ENCODE results near the gene TMCC3.
"Not testable (repeated sequence)": the region's sequence is repeated elsewhere in the genome, so short reads cannot be mapped to it uniquely, and the experiment has no call there.

The TMCC3 gene

DNA sequence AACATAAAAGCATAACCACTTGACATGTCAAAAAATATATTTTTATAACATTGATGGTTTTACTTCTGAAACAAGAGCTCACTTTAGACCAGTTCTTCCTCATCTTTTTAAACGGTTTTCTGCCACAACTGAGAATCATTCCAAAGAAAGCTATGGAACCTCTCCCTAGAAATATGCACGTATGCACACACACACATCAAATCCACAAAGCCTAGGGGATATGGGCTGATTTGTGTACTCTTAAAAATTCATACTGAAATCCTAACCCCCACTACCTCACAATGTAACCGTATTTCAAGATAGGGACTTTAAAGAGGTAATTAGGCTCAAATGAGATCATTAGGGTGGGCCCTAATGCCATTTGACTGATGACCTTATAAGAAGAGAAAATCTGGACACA lies 19.3 kb downstream of the TMCC3 start:
- no peak for DNase-seq

DNA sequence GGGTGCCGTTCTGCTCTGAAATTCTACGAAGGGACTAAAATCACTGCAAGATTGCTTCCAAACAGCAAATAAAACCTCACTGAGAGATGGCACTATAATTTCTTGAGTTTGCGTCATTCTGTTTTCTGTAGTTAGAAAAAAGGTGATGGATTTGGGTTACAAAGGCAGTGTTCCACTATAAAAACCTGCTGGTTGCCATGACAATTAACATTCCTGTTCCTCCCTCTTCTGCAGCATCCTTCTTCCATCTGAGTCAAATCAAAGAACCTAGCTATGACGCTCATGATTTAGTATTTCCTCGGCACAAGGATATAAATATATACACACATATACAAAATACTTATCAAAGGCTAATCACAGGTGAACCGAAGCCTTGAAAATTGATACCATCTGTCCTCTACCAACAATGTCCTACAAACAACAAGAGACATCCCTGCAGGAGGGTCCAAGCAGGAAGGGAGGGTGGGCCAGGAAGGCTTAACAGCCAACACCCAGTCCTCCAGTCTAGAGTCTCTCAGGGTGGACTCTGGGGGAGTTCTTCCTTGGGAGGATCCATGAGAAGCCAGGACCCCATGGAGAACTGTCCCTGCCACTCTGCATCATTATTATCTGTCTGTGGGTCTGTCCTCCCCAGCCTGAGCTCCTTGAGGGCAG lies 21.4 kb downstream of the TMCC3 start:
- DNase-seq: no peak

DNA sequence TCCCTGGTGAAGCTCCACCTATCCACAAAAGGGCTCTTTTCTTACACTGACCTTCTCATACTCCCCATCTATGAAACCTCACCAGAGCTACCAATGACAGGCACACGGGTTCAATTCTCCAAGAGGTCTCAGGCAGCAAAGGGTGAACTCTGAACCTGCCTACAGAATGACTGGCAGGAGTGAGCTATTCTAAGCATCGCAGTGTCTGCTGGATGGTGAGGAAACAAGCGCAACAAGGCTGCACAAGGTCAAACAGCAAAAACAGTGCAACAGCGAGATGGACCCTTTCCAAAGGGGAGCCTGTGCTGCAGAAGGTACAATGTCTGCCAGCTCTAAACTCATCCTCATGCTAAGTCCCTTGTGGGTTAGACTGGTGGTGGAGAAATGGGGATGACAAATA lies 22.0 kb downstream of the TMCC3 start:
- DNase-seq: no peak

DNA sequence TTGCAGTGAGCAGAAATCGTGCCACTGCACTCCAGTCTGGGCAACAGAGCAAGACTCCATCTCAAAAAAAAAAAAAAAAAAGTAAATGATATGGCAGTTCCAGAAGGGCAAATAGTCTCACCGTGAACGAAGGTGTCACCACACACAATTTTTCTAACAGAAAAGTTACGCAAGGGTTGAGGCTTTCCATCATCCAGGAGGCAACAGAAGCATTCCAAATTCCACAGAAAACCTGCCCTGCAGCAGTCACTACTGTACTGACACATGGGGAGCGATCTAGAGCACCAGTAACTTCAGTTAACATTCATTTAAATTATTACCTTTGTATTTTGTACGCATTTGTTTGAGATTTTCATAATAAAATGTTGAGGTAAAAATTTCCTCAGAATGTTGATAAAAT lies 24.8 kb downstream of the TMCC3 start:
- no peak for DNase-seq

DNA sequence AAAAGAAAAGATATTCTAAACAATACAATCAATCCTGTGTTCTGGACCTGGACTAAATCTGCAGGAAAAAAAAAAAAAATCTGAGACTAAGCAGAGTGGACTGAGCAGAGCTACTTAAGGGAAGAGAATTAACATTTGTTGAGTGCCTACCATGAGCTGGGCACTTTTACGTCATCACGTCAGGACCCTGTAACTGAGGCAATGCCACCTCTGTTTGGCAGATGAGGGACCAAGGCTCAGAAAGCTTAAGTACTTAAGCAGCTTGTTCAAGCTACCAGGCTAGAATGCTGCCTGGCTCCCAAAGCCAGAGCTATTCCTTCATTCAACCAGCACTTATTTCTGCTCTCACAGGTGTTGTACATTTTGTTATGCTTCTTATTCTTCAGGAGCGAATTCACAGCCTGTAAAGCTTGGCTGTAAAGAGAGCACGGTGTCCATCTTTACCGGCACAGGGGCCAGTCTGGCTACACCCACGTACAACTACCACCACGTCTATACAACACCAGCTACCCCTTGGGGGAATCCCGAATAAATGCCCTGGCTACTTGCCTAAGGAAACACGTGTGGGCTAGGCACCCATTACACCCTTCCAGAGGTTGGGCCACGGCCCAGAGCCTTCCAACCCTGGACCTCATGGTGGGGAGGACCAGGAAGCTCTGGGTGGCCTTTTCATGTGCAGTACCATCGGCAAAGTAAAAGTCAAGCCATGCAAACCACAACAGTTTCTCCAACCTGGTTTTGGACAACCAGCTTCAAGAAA lies 27.0 kb downstream of the TMCC3 start:
- DNase-seq: no peak

DNA sequence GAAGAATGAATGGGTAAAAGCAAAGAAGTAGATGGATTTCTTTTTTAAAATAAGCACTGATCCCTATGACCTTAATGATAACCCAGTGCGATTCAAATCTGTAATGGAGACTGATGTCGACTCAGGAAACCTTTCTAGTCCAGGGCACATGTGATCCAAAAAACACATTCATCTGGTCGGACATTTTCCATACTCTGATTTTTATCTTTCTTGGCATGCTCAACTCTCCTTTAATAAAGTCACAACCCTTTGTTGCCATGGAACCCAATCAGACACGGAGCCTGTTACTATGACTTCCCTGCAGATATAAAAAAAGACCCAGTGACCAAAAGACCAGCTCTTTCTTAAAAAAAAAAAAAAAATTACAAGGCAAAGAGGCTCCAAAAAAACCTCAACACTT lies 27.9 kb downstream of the TMCC3 start:
- peak; percentile 29 for DNase-seq

DNA sequence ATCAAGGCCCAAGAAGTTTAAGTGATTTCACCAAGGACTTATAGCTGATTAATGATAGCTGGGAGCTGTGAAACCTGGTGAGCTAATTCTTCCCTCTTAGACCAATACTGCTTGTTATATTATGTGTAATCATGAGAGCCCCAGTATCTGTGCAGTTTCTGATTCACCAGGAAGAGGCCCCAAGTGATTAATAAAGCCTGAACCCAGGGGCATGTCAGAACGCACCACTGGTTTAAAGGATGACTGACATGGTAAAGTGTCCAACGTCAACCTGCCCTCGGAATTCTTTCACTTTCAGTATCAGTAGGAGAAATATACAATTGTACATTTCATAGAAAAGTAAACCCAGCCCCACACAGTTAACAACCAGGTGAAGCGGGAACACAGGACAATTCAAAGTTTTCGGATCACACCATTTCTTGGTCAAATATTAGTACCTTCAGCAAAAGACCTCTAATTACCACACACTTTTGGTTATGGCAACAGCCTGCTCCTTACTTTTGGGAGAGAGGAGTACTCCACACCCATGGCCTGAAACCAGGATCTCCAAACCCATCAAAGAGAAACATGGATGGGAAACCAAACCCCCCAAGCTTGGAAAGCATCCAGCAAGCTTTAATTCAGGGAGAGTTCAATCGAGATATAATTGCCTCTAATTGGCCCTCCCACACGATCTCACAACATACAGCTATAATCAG lies 28.5 kb downstream of the TMCC3 start:
- DNase-seq: peak; percentile 45

DNA sequence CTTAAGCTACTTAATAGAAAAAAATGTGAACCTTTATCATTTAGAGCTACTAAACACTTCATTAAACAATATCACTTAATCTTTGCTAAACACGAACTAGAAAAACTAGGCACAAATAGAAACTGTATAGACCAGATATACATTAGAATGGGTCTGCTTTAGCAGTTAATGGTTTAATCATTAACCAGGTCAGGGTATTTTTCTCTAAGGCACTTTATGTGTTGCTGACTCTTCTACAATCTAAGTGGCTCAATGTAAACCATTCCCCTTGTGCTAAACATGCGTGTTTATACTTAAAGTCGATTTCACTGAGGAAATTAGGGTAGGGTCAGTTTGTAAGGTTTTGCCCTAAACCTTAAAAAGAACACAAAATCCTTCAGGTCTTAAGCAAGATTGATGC lies 29.7 kb downstream of the TMCC3 start:
- DNase-seq: no peak

DNA sequence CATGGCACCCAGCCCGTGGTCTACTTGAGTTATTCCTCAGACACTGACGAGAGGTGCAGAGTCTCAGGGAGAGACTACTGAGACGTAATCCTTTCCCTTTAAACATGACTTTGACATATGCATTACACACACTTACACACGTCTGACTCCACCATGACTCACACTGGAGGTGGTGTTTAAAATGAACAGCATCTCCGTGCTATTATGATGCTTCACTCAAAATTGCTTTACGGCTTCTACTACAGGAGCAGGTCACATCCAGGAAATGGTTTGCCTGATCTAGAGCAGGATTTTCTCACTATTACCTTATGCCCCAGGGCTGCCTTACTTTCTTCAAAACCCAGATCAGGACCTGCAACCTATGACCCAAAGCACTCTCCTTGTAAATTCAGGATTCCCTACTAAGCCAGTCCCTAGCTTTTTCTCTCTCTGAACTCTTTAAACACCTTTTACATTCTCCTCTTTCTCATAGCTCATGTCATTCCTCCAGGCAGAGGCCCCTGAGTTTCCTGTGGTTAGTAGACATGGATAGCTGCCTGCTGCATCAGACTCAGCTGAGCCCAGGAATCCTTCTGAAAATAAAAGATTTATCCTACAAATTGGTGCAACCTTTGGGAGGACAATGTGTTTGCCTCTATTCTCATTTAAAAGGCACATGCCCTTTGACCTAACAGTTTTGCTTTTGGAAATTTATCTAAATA lies 31.2 kb downstream of the TMCC3 start:
- DNase-seq: no peak

DNA sequence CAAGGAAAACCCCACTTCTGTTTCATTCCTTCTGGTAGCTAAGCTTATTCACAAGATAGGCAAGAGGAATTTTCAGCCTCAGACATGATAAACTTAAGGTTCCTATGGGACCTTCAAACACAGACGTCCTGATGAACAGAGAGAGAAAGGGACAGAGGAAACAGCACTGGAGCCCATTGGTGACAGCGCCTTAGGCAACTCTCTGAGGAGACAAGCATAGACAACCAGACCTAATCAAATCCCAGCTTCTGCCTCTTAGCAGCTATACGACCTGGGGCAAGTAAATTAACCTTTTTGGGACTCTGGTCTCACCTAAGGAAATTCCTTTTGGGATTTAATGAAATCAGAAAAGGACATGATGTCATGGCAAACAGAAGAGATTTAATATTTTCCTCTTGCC lies 33.3 kb downstream of the TMCC3 start:
- no peak for DNase-seq

DNA sequence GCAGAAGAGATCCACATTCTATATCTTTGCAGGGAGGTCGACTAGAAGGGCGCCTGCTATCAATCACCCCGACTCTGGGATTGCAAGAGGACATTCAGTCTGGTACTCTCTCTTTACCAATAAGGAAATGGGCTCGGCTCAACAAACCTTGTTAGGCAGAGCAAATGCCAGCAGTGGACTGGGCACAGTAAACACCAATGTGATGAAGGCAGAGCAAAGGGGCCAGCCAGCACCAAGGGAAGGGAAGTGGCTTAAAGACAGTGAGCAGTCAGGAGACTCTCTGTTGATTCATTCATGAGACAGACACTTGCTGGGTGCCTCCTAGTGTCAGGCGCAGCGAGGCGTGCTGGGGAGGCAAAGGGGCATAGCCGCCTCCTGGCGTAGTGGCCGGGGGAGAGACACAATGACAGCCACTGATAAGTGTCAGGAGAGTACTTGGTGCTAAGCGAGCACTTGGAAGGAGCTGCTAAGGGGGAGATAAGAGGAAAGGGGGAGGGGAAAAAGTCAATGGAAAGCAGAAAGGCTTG lies 34.1 kb downstream of the TMCC3 start:
- DNase-seq: no peak

DNA sequence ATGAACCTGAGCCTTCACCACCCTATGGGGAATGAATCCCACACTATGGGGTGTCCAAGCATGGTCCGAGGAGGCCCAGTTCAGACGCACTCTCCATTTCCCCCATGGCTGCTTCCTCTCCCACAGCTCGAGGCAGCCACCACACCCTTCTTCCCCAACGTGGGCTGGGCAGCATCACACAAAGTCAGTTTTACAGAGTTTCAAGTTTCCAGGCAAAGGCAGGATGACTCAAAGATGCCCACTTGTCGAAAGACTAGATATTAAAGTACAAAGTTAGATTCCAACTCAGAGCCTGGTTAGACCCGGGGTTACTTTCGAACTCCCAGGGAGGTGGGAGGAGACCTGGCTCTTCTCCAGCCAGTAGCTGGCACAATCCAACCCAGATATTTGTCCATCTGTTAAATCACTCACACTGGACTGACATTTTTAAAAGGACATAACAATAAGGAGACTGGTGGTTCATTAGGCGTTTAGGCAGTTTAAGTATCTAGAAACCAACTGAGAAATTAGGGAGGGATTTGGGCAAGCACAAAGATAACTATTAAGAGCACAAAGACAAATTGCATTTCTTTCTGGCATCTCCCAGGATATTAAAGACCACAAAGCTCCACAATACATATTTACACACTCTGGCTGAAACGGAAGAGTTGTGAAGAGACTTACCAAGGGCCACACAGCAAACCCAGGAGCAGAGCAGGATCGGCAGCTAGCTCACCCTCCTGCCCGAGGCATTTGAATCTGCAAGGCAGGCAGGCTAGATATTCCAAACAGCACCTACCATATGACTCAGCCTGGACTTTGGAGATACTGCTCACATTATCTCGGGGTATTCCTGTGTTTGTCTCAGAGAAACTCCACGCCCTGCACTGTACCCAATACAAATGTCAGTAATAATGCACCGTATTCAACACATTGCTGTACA lies 34.8 kb downstream of the TMCC3 start:
- DNase-seq: no peak

DNA sequence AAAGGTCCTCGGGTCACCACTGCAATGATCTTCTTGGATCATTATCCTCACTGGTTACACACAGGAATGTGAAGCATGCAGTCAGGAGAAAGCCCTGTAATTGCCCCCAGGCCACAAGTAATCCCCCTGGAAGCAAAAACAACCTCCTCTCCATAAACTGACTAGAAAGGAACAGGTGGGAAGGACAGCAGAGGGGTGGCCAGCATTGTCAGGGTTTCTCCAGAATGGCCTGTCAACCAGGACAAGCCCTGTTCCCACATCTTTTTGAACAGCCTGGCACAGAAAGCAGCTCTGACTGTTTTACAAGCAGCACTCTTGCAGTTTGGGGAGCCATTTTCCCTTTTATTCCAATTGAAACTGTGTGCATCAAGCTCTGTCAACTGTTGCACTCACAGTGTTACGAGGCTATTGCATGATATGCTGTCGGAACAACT lies 36.1 kb downstream of the TMCC3 start:
- no peak for DNase-seq

DNA sequence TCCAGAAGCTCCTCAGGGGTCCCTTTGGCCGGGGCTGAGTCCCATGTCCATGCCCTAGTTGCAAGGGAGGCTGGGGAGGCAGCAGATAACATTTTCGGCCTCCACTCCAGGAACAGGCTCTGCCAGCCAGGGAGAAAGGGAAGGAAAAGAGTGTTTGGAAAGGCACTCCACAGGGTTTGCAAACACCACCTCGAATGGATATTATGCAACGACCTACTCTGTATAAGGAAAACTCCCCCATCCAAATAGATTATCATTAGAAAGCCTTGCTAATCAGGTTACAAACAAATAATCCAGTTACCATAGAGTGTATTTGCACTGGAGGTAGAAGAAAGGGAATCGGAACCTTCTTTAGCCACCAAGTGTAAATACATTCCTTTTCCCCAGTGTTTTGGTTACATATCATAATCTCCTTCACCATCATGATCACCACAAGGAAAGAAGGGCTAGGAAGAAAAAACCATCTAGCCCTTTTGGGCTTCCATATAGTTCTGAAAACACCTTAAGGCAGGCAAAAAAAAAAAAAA lies 40.4 kb downstream of the TMCC3 start:
- no peak for DNase-seq

DNA sequence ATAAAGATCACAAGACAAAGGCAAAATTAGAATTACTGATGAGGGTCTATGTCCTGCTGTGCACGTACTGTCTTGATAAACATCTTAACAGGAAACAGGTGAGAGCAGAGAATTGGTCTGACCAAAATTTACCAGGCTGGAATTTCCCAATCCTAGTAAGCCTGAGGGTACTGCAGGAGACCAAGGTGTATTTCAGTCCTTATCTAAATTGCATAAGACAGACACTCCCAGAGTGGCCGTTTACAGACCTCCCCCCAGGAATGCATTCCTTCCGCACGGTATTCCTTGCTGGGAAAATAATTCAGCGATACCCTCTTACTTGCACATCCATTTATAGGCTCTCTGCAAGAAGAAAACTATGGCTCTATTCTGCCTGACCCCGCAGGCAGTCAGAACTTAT lies 43.5 kb downstream of the TMCC3 start:
- DNase-seq: not testable (repeated sequence)

DNA sequence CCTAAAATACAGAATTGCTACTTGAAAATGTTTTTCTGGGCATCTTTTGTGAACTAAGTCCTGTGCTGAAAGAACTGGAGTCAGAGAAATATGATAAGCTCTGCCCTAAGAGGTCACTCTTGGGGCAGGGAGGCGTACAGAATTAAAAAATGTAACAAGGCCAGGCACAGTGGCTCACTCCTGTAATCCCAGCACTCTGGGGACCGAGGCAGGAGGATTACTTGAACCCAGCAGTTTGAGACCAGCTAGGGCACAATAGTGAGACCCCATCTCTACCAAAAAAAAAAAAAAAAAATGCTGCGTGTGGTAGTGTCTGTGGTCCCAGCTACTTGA lies 46.0 kb downstream of the TMCC3 start:
- DNase-seq: no peak

DNA sequence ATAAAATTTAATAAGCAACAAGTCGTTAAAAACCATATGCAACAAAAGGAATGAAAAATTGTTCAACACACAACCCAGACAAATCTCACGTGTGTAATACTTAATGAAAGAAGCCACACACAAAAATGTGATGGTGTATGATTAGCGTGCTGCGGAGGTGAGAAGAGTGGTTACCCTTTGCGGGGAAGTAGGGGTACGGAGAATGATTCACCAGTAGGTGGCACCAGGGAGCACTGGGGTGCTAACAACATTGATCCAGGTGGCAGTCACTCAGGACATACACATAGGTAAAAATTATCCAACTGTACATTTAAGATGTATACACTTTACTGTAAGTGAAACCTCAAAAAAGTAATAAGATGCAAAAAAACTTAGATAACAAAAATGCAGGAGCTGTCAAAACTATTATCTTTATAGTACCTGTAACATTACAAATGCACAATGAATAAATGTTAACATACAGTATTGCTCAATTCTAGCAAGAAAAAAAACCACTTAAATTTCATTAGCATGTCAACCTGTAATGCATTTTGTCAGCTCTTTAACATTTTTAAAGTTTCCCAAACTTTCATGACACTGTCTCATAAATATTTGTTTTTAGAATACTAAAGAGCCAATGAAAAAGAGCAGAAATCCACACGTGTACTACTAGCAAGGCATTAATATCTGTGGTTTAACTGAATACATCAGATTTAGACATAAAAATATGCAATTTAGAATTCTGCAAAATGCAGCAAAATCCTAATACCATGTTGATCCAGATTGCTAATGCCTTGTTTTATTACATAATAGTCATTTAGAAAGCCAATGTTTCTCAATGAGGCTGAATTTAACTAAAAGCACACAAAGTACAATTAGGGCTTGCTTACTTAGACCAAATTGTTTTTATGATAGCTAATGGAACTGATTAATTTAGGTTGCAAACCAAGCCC lies 46.7 kb downstream of the TMCC3 start:
- no peak for DNase-seq

DNA sequence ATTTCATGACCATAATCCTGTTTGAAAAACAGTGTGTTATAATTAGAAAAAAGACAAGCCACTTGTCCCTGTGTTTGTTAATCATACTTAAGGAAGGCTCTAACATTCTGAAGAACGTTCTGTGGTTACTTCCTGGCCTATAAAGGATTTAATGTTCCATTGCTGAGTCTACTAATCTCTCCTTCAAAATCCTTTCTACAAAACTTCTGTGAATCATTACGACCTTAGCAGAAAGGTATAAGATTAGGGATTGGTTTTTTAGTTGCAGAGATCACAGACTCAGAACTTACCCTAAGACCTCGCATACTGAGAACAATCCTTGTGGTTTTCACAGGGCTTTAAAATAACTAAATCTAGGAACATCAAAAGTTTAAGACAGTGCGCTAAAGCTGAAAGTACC lies 48.3 kb downstream of the TMCC3 start:
- no peak for DNase-seq

DNA sequence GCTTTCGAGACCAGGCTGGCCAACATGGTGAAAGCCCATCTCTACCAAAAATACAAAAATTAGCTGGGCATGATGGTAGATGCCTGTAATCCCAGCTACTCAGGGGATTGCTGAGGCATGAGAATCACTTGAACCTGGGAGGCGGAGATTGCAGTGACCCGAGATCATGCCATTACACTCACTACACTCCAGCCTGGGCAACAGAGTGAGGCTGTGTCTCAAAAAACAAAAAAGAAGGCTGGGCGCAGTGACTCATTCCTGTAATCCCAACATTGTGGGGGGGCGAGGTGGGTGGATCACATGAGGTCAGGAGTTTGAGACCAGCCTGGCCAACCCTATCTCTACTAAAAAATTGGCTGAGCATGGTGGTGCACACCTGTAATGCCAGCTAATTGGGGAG lies 49.0 kb downstream of the TMCC3 start:
- DNase-seq: not testable (repeated sequence)

DNA sequence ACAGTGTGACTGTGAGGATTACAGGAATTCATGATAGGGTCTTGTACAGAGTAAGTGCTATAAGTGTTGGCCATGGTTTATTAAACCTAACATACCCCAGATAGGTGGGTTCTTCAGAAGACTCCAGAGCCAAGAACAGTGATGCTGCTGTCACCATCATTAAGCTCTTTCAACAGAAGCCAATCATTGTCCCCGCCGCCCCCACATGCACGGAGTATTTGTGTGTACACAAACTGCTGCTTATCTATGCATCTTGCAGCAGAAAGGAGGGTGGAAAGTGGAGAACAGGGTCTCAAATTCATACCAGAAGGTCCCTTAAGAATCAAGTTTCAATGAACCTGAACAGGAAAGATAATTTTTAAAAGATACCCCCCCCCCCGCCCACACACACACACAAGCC lies 51.2 kb downstream of the TMCC3 start:
- no peak for DNase-seq

DNA sequence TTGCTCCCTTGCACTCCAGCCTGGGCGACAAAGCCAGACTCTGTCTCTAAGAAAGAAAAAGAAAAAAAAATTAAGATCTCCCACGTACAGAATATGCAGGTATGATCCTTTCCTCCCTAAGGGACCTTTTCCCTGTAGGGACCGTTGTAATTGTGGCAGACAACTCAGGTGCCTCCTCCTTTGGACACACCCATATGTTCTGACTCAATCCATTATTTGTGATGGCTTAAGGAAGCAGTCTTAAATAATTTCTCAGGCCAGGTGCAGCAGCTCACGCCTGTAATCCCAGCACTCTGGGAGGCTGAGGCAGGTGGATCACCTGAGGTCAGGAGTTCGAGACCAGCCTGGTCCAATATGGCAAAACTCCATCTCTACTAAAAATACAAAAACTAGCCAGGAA lies 53.1 kb downstream of the TMCC3 start:
- no peak for DNase-seq
